GM20000 (cell line): Measurements from ENCODE around the gene USP49.
A peak's percentile ranks its signal among the peaks of the same experiment; 100 is the strongest.

Experiments used
- DNase-seq: peaks from one replicate; pipeline ENCODE4 v3.0.0; 2012; ENCODE audit warnings: low spot score
- TF ChIP-seq, protein P1 (sequence below): IDR thresholded peaks from 2 replicates; pipeline ENCODE4 v1.5.1; 2012; ENCODE audit warnings: mild to moderate bottlenecking, control low read depth; ENCODE audit errors: extremely low read depth, missing control alignments

Gene USP49

DNA sequence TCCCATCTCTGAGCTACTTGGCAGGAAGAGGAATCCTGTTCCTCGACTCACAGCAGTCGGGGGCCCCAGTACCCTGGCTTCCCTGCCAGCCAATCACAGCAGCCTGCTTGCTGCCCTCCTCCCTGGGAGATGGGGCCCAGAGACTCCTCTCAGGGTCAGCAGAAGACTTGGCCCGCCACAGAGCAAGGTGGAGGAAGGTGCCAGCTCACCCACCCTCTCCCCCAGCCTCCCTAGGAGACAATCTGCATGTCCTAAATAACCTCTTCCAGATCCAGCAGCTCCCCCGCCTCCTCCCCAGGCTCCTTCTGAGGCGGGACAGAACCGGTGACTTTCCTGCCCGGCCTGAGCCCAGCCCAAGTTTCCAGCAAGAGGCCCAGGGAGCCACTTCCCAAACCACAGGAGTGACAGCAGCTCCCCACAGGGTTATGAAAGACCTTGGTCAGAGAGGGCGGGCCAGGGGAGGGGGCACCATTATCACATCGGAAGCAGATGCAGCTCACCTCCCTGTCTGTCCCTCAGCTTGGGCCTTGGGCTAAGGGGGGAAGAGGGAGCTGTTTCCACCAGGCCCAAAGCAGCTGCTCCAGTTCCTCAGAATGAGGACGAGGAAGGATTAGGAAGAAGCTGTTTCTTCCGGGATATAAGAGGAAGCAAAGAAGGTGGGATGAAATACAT, 44.1 kb upstream of the USP49 start:
- no peak for DNase-seq
- TF ChIP-seq, protein P1, sequence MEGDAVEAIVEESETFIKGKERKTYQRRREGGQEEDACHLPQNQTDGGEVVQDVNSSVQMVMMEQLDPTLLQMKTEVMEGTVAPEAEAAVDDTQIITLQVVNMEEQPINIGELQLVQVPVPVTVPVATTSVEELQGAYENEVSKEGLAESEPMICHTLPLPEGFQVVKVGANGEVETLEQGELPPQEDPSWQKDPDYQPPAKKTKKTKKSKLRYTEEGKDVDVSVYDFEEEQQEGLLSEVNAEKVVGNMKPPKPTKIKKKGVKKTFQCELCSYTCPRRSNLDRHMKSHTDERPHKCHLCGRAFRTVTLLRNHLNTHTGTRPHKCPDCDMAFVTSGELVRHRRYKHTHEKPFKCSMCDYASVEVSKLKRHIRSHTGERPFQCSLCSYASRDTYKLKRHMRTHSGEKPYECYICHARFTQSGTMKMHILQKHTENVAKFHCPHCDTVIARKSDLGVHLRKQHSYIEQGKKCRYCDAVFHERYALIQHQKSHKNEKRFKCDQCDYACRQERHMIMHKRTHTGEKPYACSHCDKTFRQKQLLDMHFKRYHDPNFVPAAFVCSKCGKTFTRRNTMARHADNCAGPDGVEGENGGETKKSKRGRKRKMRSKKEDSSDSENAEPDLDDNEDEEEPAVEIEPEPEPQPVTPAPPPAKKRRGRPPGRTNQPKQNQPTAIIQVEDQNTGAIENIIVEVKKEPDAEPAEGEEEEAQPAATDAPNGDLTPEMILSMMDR = no peak

DNA sequence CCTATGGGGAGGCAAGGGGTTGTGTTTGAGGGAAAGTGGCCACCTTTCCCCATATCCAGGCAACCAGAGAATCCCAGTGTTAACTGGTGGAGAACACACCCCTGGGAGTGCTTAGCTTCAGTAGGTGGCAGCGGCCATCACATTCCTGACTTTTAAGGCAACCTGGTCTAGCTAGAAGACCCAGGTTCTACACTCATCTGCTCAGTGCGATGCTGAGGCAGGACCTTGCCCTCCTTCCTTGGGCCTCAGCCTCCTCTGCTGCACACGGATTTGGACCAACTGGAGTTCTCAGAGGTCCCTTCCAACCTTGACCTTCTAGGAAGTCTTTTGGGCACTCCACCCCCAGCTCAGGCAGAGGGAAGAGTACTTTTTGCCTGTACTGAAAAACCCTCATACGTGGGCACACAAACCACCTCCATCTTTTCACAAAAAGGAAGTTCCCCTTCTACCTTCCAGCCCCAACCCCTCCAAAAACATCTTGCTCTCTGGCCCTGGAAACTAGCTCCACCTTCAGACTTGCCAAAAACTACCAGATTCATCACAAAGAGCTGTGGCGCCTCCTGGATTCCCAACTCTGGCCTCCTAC, 43.5 kb upstream of the USP49 start:
- TF ChIP-seq, protein P1 = no peak
- no peak for DNase-seq

DNA sequence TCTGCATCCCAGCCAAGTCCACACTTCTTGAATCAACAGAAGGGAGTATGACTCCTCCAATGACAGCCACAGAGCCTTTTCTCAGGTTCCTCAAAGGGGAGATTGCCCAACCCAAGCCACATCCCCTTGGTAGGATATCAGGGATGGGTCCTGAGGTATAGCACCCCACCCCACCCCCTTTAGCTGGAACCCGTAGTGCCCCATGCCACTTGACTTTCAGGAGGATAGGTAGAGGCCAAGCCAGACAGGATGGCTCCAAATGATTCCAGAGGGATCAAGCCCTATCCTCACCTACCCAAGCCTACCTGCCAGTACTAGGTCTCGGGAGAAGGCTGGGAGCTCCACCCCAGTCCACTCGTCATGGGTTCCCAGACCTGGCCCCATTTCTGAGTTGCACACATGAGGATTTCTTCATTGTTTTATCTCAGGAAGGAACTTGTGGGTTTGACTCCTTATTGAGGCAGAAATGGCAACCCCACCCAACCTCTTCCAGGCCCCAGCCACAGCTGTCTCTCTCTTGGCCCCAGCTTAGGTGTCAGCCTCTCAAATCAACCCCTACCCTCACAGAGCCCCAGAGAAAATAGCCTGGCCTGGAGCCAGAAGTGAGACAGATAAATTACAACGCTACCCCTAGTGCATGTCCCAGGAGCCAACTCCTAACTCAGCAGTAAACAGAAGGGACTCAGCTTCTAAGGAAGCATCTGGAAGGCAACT, 42.8 kb upstream of the USP49 start:
- DNase-seq = no peak
- TF ChIP-seq, protein P1 = no peak

DNA sequence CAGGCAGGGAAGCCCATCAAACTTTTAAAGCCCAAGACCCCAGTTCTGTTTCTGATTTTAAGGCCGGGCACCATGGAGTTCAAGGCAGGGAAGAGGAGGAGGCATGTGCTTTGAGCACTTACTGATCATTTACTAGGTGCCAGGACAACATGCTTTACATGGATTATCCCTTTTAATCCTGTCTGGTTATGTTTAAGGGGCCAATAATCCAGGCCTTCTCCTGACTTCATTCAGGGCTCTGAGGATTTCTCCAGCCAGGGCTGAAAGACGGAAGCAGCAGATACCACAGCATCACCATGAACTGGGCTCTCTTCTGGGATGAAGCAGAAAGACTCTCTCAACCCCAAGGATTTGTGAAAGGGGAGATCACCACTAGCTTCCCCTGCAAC, 42.3 kb upstream of the USP49 start:
- no peak for DNase-seq

DNA sequence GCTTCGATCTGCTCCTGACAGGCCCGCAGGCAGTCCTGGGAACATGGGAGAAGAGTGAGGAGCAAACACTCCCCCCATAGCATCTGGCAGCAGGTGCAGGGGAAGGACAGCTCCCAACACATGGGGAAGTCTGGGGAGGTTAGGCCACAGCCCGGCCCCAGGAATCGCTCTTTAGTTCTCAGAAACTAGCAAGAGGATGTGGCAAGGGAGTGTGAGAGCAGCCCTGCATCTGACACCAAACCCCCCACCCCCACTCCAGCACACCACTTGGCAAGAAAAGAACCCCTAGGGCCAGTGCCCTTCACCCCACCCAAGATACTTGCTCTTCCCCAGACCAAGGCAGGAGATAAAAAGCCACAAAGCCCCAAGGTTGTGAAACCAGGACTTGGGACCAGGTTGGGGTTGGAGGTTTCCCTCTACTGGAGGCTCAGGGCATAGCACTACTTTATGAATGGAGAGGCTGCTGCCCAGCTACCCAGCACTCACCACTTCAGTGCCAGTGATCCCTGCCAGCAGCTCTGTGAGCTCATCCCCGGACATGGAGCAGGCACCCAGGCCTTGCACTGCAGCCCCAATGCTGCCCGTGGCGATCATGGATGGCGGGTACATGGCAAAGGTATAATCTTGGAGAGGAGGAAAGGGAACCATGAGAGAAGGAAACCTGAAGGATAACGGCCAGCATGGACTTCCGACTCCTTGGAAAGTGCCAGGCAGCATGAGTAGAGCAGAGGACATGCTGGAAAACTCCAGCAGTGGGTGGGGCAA, 41.1 kb upstream of the USP49 start:
- peak; percentile 74 for DNase-seq
- TF ChIP-seq, protein P1 = peak; percentile 63

More for the DNA sequence above, 42.3 kb upstream of the USP49 start:
- TF ChIP-seq, protein P1 = no peak

DNA sequence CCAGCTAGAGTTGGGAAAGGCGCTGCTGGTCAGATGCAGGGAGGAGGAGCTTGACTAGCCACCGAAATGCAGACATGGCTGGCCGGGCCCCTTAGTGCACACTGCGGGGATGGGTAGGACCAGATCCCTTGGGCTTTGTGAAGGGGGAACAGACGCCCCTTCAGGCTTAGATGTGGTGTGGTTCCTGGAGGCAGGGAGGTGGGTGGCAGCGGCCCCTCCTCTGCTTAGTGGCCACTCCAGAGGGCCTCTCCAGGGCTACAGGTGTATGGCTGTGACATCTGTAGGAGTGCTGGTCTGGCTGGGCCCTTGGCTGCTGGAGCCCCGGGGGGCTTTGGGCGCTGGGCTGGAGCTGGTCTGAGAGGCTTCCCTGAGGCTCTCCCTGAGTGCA, 40.5 kb upstream of the USP49 start:
- no peak for DNase-seq
- TF ChIP-seq, protein P1 = no peak

DNA sequence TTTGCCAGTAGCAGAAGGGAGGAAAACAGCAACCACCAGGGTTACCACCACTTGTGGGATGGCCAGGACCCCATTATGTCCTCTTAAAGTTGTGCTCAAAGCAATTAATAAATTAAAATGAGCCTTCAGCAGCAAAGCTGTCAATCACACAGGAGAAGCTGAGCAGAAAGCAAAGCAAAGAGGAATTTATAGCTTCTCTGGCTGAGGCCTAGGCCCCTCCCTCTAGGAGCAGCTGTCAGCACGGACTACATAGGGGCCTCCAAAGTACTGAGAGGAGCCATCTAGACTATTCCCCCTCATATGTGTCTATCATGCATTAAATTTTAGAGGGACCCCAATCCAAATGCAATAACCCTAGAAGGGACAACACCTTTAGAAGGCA, 40.0 kb upstream of the USP49 start:
- DNase-seq = no peak
- TF ChIP-seq, protein P1 = no peak
